Measurements from ENCODE around the gene REC114.

DNA sequence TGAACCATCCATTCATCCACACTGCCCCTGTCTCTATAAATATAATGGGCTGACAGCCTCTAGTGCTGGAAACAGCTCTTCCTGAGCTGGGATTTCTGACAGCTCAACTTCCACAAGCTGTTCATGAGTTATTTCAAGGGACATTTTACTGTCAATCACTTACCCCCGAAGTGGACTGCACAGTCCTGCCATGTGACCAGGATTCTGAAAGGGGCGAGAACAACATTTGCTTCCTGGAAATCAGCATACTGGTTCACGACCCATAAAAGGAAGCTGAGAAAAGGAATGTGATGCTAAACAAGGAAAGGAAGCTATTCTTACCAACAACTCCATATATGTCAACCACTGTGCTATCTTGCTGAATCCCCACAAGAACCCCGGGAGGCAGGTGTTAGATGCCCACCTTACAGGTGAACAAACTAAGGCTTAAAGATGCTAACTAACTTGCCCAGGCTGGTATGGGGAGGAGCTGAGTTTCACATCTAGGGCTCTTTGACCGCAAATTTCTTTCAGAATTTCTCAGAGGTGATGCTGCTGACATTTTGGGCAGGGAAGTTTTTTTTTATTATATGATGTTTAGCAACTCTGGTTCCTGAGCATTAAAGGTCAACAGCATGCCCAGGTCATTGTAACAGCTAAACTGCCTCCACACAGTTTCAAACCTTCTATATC is 16.5 kb upstream of the REC114 start:
- TF ChIP-seq, protein P1, sequence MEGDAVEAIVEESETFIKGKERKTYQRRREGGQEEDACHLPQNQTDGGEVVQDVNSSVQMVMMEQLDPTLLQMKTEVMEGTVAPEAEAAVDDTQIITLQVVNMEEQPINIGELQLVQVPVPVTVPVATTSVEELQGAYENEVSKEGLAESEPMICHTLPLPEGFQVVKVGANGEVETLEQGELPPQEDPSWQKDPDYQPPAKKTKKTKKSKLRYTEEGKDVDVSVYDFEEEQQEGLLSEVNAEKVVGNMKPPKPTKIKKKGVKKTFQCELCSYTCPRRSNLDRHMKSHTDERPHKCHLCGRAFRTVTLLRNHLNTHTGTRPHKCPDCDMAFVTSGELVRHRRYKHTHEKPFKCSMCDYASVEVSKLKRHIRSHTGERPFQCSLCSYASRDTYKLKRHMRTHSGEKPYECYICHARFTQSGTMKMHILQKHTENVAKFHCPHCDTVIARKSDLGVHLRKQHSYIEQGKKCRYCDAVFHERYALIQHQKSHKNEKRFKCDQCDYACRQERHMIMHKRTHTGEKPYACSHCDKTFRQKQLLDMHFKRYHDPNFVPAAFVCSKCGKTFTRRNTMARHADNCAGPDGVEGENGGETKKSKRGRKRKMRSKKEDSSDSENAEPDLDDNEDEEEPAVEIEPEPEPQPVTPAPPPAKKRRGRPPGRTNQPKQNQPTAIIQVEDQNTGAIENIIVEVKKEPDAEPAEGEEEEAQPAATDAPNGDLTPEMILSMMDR (IDR thresholded peaks at IDR 0.05), result no peak
- TF ChIP-seq EZH2 (IDR thresholded peaks at IDR 0.05; ENCODE audit: borderline replicate concordance, insufficient read depth, low read depth, low read length, poor library complexity, severe bottlenecking), result no peak
